HG02610 (cell line): ENCODE data around the gene MRPL17.
A peak's percentile ranks its signal among the peaks of the same experiment; 100 is the strongest.
"Not testable (repeated sequence)": the region's sequence is repeated elsewhere in the genome, so short reads cannot be mapped to it uniquely, and the experiment has no call there.

Source experiments
- ATAC-seq: cut with Tn5 transposase; IDR thresholded peaks from one replicate; pipeline ENCODE4 v1.9.1; 2021; ENCODE audit warnings: mild to moderate bottlenecking, moderate library complexity; ENCODE audit not compliant: unreplicated experiment

The MRPL17 gene

DNA sequence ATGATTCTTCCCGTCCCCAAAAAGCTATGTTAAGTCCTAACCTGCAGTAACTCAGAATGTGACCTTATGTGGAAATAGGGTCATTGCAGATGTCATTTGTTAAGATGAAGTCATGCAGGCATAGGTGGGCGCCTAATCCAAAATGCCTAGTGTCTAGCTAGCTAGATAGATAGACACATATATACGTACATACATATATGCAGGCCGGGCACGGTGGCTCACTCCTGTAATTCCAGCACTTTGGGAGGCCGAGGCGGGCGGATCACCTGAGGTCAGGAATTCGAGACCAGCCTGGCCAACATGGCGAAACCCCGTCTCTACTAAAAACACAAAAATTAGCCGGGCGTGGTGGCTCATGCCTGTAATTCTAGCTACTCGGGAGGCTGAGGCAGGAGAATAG is 928 bp upstream of the MRPL17 start:
- not testable (repeated sequence) for ATAC-seq

GRCh38 chr11:6682591-6682935 is 577 bp downstream of the MRPL17 start:
- peak; percentile 3 for ATAC-seq

DNA sequence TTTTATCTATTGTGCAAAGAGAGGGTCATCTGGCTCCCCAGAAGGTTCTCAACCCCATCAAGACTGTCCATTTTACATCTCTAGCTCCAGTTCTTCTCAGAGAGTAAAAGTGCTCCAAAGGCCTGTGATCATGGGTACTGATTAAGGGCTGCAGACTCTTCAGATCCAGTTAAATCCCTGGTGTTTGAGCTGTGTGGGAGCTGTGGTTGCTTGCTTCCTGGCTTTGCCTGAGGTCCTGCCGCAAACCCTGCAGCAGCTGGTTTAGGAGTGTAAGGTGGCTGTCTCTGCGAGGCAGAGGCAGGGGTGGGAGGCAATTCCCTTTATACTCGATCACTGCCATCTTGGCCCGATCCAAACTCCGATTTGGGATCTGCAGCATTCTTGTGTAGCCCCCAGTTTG is 1.2 kb downstream of the MRPL17 start:
- no peak for ATAC-seq

DNA sequence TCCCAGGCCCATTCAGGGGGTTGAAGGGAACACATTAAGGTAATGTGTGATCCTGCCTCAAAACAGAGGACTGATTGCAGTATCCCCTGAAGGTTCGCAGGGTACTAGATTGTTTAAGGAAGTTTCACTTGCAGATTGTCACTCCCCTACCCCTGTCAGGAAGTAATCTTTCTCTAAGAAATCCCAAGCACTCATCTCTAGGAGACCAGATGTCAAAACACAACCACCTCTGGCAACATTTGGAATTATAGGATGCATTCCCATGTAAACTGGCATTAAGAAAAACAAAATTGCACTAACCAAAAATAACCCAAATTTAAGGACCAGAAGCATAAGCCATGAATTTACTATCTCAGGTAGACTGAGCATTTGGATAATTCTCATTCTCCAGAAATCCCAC is 1.6 kb downstream of the MRPL17 start:
- ATAC-seq = no peak

- ATAC-seq = no peak
These were observed 6.1 kb downstream of the MRPL17 start for GRCh38 chr11:6677018-6677417.

GRCh38 chr11:6674862-6675261 is 8.3 kb downstream of the MRPL17 start:
- no peak for ATAC-seq

- no peak for ATAC-seq
These were observed 8.9 kb downstream of the MRPL17 start for GRCh38 chr11:6674219-6674597.

DNA sequence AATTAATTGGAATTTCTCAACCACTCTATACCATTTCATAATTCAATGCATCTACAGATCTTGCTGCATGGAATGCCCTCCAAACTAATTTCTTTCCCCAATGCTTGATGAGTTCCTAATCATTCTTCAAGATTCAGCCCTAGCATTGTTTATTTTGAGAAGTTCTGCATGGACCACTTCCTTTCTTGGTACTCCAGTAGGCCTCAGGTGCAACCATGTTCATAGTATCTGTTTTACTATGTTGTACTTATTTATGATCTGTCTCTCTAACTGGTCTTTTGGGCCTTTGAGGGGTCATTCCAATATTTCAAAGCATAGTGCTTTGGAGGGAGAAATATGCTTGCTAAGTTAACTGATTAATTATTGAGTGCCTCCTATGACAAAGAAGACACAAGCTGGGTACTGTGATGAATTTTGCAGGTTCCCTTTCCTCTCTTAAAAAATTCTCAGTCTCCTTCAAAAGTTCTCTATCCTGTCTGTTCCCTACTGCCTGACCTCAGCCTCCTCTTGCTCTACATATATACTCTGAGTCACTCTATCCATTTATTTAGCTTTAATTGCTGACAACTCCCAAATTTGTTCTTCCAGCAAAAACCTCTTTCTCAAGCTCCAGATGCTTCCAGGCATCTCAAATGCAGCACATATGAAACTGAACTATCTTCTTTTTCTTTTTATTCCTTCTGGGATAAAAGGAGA is 9.5 kb downstream of the MRPL17 start:
- peak; percentile 41 for ATAC-seq

DNA sequence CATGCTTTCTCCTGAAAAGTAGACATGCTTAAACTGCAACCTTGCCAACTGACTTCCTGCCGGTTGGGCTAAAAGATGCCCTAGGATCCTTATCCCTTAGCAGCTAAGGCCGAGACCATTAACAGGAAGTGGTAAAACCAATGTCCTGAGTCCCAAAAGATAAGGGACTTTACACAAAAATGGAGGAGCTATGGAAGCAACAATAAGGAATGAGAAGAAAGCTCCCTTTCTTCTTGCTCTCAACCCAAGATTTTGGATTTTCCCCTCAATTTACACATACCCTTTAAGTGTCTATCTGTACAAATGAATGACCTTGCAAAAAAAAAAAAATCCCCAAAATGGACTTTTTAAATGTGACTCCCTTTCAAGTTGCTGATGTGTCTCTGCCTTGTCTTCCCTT is 11.1 kb downstream of the MRPL17 start:
- ATAC-seq = no peak

DNA sequence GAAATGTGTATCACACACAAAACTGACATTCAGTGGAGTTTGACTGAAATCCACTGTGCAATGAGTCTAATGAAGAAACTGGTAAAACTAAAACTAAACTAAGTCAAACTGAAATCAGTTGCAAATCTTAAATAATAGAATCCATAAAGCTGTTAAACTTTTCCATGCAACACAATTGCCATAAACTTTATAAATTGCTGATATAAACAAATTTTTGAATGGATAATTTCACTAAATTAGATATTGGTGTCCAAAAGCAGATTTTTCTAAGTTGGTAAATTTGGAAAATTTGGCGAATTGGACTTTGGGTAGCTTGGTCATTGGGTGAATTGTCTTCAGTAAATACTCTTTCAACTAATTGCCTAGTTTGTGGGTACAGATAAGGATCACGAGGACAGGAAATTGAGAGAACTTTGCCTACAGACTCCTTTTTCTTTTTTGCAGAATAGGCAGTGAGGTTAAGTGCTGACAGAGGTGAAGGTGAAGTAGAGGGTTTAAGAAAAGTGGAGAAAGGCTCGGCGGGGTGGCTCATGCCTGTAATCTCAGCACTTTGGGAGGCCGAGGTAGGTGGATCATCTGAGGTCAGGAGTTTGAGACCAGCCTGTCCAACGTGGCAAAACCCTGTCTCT is 12.8 kb downstream of the MRPL17 start:
- ATAC-seq = no peak

- peak; percentile 35 for ATAC-seq
These were observed 15.3 kb downstream of the MRPL17 start for GRCh38 chr11:6667733-6668374.

- peak; percentile 74 for ATAC-seq
These were observed 16.6 kb downstream of the MRPL17 start for GRCh38 chr11:6666302-6667183.

- ATAC-seq = no peak
These were observed 18.6 kb downstream of the MRPL17 start for GRCh38 chr11:6664551-6664950.

GRCh38 chr11:6663794-6664469 is 19.2 kb downstream of the MRPL17 start:
- no peak for ATAC-seq

GRCh38 chr11:6660712-6661111 is 22.4 kb downstream of the MRPL17 start:
- ATAC-seq = no peak

DNA sequence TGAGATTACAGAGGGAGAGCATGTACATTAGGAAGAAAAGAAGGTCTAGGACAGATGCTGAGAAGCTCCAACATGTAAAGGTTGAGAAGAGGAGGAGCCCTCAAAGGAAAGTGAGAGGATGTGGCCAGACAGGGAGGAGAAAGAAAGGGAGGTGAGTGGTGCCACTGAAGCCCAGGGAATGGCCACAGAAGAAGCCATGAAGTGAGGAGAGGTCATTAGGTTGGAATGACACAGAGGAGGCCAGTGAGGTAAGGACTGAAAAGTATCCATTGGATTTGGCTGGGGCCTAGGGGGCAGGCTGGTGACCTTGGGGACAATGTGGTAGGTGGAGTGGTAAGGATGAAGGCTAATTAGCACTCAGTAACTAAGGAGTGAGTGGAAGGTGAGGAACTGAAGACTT is 24.5 kb downstream of the MRPL17 start:
- no peak for ATAC-seq

DNA sequence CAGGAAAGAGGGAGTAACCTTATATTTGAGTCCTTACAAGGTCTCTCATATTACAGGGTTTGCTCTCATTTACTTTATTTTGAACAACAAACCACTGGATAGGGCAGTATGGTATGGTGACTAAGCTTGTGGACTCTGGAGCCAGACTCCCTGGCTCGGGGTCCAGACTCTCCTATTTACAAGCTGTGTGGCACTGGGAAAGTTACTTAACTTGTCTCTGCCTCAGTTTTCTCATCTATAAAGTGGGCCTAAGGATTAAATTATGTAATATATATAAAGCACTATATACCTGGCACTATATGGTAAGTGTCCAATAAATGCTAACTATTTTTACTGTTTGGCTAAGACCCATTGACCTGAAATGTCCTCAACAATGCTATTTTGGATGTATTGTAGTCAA is 25.8 kb downstream of the MRPL17 start:
- ATAC-seq = no peak

GRCh38 chr11:6656936-6657335 is 26.2 kb downstream of the MRPL17 start:
- ATAC-seq = no peak

DNA sequence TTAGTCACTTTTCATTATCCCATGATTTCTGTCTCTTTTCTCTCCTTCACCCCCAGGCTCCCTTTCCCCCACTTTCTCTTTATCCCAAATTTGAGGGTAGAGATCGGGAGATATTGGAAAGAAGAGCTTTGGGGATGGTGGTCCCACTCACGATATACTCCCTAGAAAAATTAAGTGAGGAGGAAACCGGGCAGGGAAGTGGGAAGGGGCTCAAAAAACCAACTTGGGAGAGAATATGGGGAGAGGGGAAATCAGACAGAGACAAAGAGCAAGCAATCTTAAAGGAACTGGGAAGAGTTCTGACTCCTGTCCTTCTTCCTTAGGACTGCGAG is 26.6 kb downstream of the MRPL17 start:
- no peak for ATAC-seq

- ATAC-seq = no peak
These were observed 27.2 kb downstream of the MRPL17 start, which contains the start of gene DCHS1 for GRCh38 chr11:6655790-6656583. TSS of gene DCHS1 (minus strand) at chr11:6655809. CDS start at chr11:6641613, 14,196 bp downstream.
